ENCODE results near the gene RPL36AL. TPM values are rescaled to one million over a fixed set of nuclear protein-coding genes. Genes with fewer than 3 reads are reported as not detected.

RPL36AL gene
- total RNA-seq, 1 donor from 2014 or later, result 277 TPM

DNA sequence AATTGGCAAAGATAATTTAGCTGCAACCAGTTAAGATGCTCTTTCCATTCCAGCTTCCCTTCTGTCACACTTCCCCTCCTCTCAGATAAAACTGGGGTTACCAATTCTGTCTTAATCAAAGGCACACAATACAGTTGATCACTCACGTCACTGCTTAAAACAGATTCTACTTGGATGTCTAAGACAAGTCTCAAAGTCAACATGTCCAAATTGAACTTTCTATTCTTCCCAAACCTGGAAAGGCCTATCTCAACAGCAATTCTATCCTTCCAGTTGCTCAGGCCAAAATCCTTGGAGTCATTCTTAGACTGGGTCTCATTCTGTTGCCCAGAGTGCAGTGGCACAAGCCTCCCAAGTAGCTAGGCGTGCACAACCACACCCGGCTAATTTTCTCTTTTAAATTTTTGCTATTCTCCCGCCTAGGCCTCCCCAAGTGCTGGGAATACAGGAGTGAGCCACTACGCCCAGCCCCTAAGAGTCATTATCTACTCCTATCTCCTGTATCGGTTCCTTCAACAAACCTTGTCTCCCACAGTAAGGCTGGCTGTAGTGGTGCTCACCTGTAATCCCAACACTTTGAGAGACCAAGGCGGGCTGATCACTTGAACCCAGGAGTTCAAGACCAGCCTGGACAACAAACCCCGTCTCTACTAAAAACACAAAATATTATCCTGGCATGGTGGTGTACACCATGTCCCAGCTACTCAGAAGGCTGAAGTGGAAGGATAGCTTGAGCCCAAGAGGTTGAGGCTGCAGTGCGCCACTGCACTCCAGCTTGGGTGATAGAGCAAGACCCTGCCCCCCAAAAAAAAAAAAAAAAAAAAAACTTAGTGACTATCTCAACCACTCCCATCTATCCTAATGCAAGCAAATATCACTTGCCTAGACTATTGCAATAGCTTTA lies 39.0 kb downstream of the RPL36AL start:
- no peak for DNase-seq (ENCODE audit: low read depth)

DNA sequence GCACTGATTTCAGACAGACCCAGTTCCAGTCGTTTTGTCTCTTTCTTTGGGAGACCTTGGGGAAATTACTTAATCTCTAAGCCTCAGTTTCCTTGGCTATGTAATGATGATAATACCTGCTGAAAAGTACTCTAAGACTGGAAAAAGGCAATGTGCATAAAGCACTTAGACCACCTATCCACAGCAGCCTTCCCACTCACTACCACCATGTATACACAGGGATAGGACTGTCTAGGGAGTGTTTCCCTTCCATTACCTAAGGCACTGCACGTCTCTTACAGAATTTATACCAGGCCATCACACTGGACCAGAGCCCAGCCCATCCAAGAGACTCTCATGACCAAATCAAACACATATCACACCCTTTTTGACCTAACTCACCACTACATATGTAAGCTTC lies 40.6 kb downstream of the RPL36AL start:
- no peak for DNase-seq (ENCODE audit: low read depth)

DNA sequence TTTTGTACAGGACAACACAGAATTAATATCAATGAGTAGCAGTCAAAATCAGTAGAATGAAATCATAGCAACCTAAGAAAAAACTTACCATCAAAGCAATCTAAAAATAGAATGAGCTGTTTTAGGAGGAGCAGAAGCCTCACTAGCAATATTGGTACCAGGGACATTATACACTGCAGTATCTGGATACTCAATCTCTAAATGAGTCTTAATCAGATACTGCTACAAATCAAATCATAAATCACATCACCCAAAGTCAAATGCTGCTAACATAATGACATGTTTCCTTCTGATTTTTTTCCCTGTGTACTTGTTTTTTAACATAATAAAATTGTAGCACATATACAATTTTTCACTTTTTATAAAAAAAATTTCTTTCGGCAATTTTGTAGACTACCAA lies 42.3 kb downstream of the RPL36AL start:
- no peak for DNase-seq (ENCODE audit: low read depth)

DNA sequence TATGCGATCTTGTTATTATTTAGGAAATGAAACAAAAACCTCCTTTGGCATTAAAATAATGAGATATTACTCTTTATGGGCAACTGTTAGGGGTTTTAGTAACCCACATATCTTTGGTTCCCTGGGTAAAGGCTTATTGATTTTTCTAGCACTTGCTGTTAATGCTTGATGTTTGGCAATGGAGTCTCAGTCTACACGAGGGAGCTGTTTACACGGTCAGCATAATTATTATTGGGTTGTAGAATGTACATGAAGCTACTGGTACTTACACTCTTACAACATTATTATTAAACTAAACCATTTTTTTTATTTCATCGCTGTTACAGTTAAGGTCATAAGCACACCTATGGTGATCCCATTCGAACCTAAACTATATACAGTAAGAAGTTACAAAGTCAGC lies 46.4 kb downstream of the RPL36AL start:
- no peak for DNase-seq (ENCODE audit: low read depth)

DNA sequence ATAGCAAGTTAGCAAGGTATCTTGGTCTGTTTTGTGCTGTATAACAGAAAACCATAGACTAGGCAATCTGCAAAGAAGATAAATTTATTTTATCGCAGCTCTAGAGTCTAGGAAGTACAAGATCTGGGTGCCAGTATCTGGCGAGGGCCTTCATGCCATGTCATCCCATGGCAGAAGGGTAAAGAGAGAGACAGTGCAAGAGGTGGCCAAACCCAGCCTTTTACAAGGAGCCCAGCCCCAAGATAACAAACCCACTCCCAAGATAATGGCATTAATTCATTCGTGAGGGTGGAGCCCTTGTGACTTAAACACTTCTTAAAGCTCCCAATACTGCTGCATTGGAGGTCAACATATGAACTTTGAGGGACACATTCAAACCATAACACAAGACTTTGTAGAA lies 51.1 kb downstream of the RPL36AL start:
- no peak for DNase-seq (ENCODE audit: low read depth)

Other genes starting within 250 kb of the RPL36AL start
- 336 and 4,414 TPM in 2 replicates for gene RPS29, start 34.2 kb downstream of the RPL36AL start, total RNA-seq
- 7.4 and 21.2 TPM in 2 replicates for gene LRR1, start 21.7 kb downstream of the RPL36AL start, total RNA-seq
- gene MGAT2, start 173 bp upstream of the RPL36AL start, total RNA-seq, result 54.3 and 107 TPM in 2 replicates
- gene DNAAF2, start 14.6 kb upstream of the RPL36AL start, total RNA-seq, result 17.4 and 19.8 TPM in 2 replicates
- 1.9 and 11.6 TPM in 2 replicates for gene POLE2, start 67.6 kb upstream of the RPL36AL start, total RNA-seq
- gene KLHDC1, start 72.5 kb upstream of the RPL36AL start, total RNA-seq, result 0.52 and 4.3 TPM in 2 replicates
- gene KLHDC2, start 147.5 kb upstream of the RPL36AL start, total RNA-seq, result 45.5 and 78.1 TPM in 2 replicates
- gene NEMF, start 232.2 kb upstream of the RPL36AL start, total RNA-seq, result 27.8 and 117 TPM in 2 replicates

Measured in renal cortical epithelial cell (primary cell).